GM21717 (cell line): ENCODE data around the gene TANC1.

Experiments used
- ATAC-seq: cut with Tn5 transposase; IDR thresholded peaks from one replicate; pipeline ENCODE4 v1.9.1; 2021; ENCODE audit warnings: mild to moderate bottlenecking, moderate library complexity; ENCODE audit not compliant: unreplicated experiment

The TANC1 gene

DNA sequence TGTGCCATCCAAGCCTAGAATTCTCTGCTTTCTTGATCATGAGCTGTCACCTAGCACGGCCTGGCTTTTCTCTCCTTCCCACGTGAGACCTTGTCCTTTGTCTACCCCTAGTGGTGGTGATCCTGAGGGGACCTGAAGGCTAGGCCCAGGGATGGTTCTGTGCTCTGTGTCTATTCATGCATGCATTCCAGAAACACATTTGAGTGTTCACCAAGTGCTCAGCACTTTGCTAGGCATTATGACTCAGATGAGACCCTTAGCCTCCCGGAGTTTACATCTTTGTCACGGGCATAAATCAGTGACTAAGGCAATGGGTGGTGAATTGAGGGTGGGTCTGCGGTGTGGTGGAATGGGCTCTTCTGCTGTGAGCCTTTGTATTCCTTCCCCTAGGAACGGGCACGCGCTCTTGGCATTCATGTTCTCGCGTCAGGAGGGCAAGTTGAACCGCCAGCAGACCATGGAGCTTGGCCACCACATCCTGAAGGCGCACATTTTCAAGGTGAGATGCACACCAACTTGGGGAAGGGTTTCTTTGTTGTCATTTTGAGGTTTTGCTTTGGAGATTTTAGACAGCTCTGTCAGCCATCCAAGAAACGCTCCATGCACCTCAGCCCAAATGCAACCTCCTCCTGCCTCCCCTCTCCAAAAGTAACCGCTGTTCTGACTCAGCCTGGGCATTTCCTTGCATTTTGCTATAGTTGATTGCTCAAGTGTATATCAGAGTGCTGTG is 217.1 kb downstream of the TANC1 start:
- peak; percentile 74 for ATAC-seq

DNA sequence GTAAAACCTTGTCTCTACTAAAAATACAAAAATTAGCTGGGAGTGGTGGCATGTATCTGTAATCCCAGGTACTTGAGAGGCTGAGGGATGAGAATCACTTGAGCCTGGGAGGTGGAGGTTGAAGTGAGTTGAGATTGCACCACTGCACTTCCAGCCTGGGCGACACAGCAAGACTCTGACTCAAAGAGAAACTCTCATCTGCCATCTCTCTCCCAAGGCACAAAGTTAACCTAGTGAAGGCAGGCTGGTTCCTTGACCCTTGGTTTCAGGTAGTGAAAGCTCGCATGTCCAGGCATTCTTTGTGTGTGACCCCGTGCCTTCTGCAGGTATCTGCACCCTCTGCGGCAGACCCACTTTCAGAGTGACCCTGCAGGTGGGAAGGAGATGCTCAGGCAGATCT is 218.0 kb downstream of the TANC1 start:
- ATAC-seq = no peak

DNA sequence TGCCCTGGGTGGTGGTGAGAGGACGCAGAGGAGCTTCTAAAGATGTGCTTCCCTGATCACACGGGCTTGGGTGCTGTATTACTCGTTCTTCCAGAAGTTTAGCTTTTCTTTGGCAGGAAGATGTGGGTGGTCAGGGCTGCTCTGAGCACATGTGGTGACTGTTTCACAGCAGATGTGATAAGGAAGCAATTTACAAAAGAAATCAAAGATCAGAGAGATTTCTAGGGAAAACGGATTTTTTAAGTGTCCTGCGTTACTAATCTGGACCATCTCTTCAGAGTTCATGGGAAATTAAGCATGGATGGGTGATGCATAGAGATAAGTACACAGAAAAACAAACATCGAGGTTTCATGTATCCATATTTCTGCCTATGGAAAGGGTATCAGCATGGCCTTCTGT is 218.7 kb downstream of the TANC1 start:
- ATAC-seq = no peak

DNA sequence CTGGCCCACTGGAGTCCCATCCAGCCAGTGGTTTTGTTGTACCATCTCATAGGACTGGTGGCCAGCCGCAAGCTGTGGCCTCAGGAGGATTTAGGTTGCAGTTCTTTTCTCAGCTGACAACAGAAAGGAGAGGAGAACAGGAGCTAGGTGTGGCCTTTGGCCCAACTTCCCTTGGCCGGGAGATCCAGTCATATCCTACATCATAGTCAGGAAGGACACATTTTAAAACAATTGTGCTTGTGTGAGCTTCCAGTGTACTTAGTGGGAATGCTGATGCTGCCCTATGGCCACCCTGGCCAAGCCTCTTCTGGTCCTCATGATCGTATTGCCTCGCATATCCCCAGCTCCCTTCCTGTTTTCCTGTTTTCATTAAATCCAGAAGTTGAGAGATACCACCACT is 220.0 kb downstream of the TANC1 start:
- ATAC-seq = no peak

DNA sequence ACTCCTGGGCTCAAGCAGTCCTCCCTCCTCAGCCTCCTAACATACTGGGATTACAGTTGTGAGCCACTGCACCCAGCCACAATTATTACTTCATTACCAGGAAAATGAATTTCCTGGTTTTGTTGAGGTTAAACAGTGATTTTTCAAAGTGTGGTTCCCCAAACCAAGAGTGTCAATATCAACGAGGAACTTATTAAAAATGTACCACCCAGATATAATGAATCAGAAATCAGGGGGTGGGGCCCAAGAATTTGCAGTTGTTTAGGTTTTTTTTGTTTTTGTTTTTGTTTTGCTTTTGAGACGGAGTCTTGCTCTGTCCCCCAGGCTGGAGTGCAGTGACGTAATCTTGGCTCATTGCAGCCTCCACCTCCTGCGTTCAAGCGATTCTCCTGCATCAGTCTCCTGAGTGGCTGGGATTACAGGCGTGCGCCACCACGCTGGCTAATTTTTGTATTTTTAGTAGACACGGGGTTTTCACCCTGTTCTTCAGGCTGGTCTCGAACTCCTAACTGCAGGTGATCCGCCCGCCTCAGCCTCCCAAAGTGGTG is 224.0 kb downstream of the TANC1 start:
- ATAC-seq = no peak

DNA sequence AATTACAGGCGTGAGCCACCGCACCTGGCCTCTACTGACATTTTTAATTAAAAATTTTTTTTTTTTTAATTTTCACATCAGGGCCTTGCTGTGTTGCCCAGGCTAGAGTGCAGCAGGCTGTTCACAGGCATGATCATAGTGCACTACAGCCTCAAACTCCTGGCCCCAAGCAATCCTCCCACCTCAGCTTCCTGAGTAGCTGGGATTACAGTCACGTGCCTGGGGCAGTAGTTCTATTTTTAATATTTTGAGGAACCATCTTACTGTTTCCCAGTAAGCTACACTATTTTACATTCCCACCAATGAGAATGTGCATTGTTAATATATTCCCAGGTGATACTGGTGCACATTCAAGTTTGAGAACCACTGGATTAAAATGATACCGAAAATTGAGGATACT is 225.4 kb downstream of the TANC1 start:
- no peak for ATAC-seq

DNA sequence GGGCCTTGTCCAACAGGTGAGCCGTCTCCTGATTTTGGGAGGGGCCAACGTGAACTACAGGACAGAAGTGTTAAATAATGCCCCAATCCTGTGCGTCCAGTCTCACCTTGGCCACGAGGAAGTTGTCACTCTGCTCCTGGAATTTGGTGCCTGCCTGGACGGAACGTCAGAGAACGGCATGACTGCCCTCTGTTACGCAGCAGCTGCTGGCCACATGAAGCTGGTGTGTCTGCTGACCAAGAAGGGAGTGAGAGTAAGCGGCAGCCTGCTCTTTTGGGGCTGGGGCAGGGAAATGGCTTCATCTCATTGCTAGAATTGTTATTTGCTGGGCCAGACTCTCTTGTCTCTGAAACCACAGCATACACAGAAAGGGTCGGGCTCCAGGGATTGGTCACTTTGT is 225.8 kb downstream of the TANC1 start:
- no peak for ATAC-seq

DNA sequence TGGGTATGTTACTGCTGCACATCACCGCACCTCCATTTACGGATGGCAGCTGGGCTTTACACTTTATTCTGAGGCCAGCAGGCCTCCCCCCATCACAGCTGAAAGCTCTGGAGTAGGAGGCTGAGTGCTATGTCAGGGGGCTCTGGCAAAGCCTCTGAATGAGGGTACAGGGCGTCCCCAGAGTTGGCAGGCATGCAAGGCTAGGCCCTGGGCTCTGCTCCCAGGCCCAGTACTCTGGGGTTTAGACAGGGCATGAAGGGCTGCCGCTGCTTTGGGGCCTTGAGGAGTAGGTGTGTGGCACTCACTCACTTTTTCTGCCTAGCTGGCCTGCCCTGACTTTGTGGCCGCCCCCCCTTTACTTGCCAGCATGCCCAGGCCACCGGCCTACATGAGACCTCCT is 227.3 kb downstream of the TANC1 start:
- ATAC-seq = no peak

DNA sequence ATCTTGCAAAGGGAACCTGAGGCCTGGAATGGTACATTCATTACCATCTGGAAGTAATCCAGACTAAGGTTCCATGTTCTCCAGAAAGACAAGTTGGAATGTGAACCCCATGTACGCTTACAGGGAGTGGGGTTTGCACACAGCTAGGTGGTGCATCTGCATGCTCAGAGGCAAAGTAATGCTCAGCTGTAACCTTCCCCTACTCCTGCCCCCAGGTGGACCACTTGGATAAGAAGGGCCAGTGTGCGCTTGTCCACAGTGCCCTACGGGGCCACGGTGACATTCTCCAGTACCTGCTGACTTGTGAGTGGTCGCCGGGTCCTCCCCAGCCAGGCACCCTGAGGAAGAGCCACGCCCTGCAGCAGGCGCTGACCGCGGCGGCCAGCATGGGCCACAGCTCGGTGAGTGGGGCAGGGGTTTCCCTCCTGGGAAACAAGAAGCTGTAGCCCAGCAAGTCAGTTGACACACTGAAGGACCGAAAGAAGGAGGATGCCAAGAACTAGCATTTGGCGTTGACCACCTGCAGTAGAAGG is 228.0 kb downstream of the TANC1 start:
- ATAC-seq = no peak

DNA sequence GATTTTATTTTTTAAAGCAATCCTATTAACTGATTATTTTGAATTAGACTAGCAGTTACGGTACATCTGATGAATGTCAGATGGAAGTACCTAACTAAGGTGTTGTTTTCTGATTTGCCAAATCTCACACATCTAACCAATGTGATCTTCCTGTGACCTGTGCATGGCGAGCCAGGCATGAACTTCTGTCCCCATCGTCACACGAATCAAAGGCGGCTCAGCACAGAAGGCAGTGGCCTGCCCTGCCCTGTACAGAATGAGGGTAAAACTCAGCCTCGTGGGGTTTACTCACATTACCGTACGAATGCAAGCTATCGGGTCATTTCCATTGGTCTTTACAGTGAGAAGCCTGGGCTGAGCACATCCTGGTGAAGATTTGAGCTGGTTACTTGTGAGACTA is 230.8 kb downstream of the TANC1 start:
- ATAC-seq = no peak

DNA sequence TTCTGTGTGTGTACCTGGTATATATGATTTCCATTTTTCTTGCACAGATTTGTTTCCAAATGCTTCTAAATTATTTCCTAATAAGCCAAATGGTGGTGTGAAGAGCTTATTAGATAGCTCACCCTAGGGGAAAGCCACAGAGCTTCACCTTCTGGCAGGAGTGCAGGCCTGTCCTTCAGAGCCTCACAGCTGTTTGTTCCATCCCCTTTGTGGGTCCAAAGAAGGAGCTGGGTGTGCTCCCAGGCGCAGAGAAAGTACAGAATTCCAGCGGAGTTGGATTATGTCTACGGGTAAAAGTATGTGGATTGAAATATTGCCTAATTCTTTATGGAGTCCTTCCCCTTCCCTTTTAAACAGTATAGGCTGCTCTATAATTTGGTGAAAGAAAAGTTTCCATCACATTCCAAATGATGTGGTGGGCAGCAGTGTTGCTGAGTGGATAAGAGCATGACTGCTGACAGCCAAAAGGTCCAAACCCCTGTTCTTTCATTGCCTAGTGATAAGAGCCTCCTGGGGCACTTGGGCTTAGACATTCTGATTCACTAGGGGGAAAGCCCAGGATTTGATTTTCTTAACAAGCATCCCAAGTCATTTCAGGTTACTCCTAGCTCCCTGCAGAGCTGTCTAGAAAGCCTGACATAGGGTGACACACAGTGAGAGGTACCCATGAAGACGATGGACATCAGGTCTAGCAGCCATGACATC is 231.5 kb downstream of the TANC1 start:
- ATAC-seq = no peak

DNA sequence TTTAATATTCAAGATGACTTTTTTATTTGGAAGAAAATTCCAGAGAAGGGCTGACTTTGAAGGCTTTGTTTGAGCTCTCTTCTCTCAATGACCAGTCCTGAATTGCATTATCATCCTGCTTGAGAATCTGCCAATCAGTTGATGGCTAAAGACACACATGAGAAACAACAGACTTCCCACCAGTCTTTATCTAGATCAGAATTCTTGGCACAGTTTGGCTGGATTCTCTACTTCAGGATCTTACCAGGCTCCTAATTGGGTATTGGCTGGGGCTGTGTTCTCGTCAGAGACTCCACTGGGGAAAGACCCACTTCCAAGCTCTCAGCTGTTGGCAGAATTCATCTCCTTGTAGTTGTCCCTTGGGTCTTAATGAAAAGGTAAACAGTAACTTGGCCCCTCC is 232.1 kb downstream of the TANC1 start:
- ATAC-seq = no peak

DNA sequence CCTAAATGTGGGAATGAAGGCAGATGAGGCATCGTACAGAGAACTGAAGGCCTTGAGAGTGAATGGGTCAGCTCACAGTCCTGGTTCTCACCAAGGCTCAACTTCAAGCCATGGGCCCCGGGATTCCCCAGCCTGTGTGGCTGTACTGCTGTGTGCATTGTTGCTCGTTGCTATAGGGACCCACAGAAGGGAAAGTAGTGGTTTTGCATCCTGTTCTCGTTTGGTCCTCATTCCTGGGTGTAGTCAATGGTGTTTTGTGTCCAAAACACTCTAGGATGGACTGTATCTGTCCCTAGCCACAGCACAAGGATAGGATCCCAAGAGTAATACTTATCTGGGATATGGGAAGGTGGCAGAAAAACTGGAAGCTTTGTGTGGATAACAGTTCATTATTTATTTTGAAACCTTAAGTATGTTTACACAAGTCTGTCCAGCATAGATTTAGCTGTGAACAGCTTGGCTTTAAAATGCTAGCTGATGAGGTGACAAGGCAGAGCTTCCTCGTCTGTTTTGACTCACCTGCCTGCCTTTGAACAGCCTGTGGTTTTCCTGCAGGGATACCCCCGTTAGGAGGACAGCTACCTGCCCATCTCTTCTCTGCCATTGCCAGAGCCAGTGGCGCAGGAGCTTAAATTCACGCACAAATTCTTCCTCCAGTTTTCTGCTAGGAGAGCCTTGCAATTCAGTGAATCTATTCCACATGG is 233.1 kb downstream of the TANC1 start:
- ATAC-seq = peak; percentile 95

DNA sequence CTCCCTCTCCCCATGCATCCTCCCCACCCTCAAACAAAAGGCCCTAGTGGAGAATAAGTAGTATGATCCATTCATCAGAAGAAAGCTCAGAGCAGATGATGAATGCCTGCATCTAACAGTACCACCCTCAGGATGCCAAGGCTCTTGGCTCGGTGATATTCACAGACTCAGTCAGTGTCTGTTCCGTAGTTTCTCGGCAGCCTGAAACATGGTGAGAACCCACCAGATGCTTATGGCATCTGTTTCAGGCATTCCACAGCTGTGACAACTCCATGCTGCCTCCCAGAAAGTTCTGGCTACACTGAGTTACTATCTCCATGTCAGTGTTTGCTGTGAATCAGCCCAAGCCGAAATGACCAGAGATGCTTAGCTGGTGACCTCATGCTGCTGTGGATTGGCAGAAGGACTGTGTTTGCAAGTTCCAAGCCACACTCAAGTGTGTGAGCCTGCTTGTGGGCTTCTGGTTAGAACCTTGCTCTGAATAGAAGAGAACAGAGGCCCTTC is 234.2 kb downstream of the TANC1 start:
- no peak for ATAC-seq

DNA sequence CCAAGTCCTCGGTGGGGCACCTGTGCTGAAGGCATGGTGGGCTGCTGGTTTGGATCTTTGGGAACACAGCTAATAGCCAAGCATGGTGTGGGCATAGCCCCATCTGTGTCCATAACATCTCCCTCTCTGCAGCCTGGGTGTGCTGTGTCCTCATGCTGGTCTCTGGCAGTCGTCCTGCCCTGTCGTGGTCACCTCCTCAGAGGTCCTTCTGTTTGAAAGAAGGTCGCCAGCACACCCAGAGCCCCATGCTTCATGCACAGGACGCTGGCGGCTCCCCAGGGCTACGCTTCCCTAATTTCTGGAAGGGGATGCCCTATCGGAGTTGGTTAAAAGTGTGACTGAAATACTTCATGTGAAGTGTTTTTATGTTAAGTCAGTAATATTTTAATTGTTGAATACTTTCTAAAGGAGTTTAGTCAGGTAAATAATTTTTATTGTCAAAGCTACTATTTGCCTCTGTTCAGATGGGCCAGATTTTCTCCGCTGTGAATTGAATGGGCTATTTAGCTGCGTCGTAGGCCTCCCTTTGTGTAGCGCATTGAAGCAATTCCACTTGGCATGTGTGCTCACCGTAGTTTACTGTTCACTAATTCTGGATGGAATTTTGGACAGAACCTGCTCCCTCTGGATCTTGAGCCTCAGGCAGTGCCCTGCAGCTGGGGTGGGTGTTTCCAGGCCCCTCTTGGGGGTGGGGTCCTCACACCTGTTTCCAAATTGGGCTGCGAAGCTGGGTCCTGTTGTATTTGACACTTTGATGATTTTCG is 236.1 kb downstream of the TANC1 start:
- no peak for ATAC-seq

DNA sequence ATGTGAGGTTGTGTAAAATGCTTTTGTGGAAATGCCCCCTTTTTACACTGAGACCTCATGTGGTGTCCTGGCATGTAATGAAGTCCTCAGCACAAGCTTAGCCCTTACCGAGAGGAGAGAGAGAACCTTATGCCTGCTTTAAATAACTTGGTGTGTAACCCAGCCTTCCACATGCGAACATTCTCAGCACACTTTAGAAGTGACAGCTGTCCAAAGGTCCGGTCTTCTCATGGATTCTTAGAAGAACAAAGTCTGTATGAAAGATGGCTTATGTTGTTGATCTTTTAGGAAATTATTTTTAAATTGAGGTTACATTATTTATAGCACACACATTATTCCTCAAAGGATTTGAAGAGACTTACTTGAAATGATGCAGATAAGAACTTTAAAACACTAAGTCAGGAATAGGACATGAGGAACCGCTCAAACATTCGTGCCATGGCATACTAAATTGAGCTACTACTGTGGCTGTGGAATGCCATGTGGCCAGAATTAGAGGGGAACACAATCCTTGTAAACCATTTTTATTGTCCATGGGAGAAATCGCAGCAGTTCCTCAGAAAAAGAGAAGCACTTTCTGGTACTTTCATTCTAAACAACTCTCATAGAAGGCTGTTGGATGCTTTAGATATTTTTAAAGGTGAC is 238.4 kb downstream of the TANC1 start:
- ATAC-seq = no peak

DNA sequence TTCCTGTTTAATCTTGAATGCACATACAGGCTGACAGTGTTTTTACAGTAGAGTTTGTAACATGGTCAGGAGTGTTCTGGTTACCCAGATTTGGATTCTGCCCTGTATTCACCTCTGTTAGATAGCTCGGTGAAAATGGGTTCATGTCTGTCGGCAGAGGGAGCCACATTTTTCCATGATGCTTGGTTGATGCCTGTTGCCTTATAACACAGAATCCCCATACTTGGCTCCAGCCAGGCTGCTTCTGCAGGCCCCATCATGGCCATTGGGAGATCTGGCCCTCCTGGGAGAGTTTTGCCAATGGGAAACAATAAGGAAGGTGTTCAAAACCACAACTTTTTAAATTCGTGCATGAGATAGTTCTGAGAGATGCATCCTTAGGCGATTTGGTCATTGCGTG is 240.0 kb downstream of the TANC1 start:
- no peak for ATAC-seq

DNA sequence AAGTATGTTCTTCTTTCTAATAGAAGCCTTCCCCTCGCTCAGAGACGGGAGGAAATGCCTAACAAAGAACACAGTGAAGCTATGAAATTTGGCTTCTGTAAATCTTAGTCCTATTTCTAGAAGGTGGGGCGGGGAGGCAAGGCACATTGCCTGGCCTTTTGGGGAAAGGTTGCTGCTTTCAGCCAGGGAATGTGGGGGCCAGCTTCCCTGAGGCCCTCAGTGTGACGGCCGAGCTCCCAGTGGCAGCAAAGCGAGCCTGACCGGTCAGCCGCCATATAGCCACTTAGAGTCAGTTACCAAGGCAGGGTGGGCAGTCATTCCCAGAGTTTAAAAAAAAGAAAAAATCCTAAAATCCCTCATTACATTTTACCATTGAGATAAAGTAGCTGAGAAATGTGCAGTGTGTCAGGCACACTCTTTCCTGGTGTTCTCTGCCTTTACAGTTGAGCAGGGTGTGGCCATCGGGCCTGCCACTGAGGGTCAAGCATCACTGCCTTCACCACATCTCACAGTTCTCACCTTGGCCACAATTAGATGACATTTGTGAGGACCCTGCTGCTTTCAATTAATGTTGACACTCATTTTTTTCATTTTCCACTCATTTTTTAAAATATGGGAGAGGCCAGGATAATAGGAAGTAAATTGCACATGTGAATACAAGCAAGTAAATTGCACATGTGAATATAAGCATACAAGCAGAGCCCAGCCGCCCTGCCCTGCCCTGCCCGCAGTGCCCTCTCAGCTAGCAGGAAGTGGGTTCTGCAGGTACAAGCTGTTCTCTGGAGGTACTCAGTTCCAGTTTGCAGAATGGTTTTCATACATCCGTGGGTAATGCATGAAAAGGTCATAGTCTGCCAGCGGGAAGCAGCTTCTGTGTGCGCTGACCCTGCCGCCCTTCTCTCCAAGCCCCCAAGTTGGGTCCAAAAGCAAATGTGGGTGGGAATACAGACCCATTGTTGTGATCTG is 241.2 kb downstream of the TANC1 start:
- peak; percentile 67 for ATAC-seq
